SK-N-SH (cell line): ENCODE results near the gene TSPAN4. TPM values are rescaled to one million over a fixed set of nuclear protein-coding genes. Genes with fewer than 3 reads are reported as not detected.

Source experiments
- CTCF ChIA-PET: fragments of 300-600, 350-600 bp; formaldehyde crosslinking; extraction: SDS; loops from one replicate; lab custom pipeline; 2021; lab: Yijun Ruan, JAX
- POLR2A ChIA-PET: fragments of 350-600 bp; sonication (Branson Sonifier 250); formaldehyde crosslinking; extraction: SDS; loops from one replicate; lab custom pipeline; 2020; ENCODE audit warnings: antibody characterized with exemption, inconsistent platforms; lab: Yijun Ruan, JAX
- DNase-seq: peaks from one replicate; pipeline ENCODE4 v3.0.0; 2012
- H2AFZ ChIP-seq: fragments of 200-600 bp; sonication (generic); 2 replicates; pipeline ENCODE4 v1.8.1; 2016; ENCODE audit warnings: antibody characterized with exemption, mild to moderate bottlenecking, low read depth
- H3F3A ChIP-seq: fragments of 200-600 bp; sonication (generic); replicated peaks from 2 replicates; pipeline ENCODE3; 2016; ENCODE audit warnings: antibody characterized with exemption, mild to moderate bottlenecking; ENCODE audit not compliant: insufficient read depth
- H3K27ac ChIP-seq, 2 experiments: fragments of 200-500 bp in 1 of 2; fragments of 200-600 bp in 1 of 2; sonication (Bioruptor generic) in 1 of 2; sonication (generic), shearing (Covaris generic) in 1 of 2; 2 replicates each; pipeline versions ENCODE4 v1.5.1 to v1.6.1; 2014 to 2016; ENCODE audit warnings: low read depth in 2 of 2, inconsistent platforms in 1 of 2, low read length in 1 of 2, mild to moderate bottlenecking in 1 of 2, mixed read lengths in 1 of 2
- H3K27me3 ChIP-seq: fragments of 200-600 bp; sonication (generic), shearing (Covaris generic); 2 replicates; pipeline ENCODE4 v1.6.1; 2016; ENCODE audit warnings: mixed run types; ENCODE audit not compliant: insufficient read depth
- H3K36me3 ChIP-seq, 2 experiments: fragments of 200-500 bp in 1 of 2; fragments of 200-600 bp in 1 of 2; sonication (Bioruptor generic) in 1 of 2; sonication (generic) in 1 of 2; replicated peaks in 1 of 2; 2 replicates each; pipeline versions ENCODE3 to v1.5.1; 2014 to 2016; ENCODE audit warnings: low read length in 1 of 2, mild to moderate bottlenecking in 1 of 2; ENCODE audit not compliant: insufficient read depth in 2 of 2, control insufficient read depth in 1 of 2
- H3K4me1 ChIP-seq, 2 experiments: fragments of 200-500 bp in 1 of 2; fragments of 200-600 bp in 1 of 2; sonication (Bioruptor generic) in 1 of 2; sonication (generic), shearing (Covaris generic) in 1 of 2; 2 replicates each; pipeline versions ENCODE4 v1.5.1 to v1.6.1; 2014 to 2016; ENCODE audit warnings: low read depth in 1 of 2, low read length in 1 of 2, mixed run types in 1 of 2; ENCODE audit not compliant: insufficient read depth in 2 of 2, control insufficient read depth in 1 of 2
- H3K4me2 ChIP-seq: fragments of 200-600 bp; sonication (generic), shearing (Covaris generic); 2 replicates; pipeline ENCODE4 v1.6.1; 2017; ENCODE audit warnings: mixed run types
- H3K4me3 ChIP-seq, 2 experiments: fragments of 200-500 bp in 1 of 2; fragments of 200-600 bp in 1 of 2; sonication (Bioruptor generic) in 1 of 2; sonication (generic), shearing (Covaris generic) in 1 of 2; 2 replicates each; pipeline versions ENCODE4 v1.5.1 to v1.8.1; 2014 to 2016; ENCODE audit warnings: low read depth in 2 of 2, inconsistent platforms in 1 of 2, low read length in 1 of 2, mild to moderate bottlenecking in 1 of 2, mixed read lengths in 1 of 2, moderate library complexity in 1 of 2
- H3K79me2 ChIP-seq: fragments of 200-600 bp; sonication (generic); 2 replicates; pipeline ENCODE4 v1.8.1; 2017; ENCODE audit warnings: mild to moderate bottlenecking; ENCODE audit not compliant: insufficient read depth
- H3K9ac ChIP-seq: fragments of 200-600 bp; sonication (generic); 2 replicates; pipeline ENCODE4 v1.6.1; 2017; ENCODE audit warnings: mixed run types
- H3K9me2 ChIP-seq: fragments of 200-600 bp; sonication (generic); 2 replicates; pipeline ENCODE4 v1.6.1; 2017; ENCODE audit warnings: mixed run types
- H3K9me3 ChIP-seq: fragments of 200-600 bp; sonication (generic); 2 replicates; pipeline ENCODE4 v1.6.1; 2017; ENCODE audit warnings: mixed run types, mild to moderate bottlenecking, moderate library complexity
- H4K20me1 ChIP-seq: fragments of 200-600 bp; sonication (generic); 2 replicates; pipeline ENCODE4 v1.6.1; 2017; ENCODE audit warnings: mild to moderate bottlenecking, mixed run types; ENCODE audit not compliant: insufficient read depth
- ELF1 ChIP-seq: IDR thresholded peaks from 2 replicates; pipeline ENCODE4 v1.4.0; 2012
- EP300 ChIP-seq, 2 experiments: IDR thresholded peaks; 2 replicates each; pipeline versions ENCODE4 v1.4.0 to v1.6.1; 2012; ENCODE audit warnings: borderline replicate concordance in 1 of 2, low read depth in 1 of 2, low read length in 1 of 2
- FOSL2 ChIP-seq: IDR thresholded peaks from 2 replicates; pipeline ENCODE4 v1.4.0; 2012; ENCODE audit warnings: low read depth, mild to moderate bottlenecking, moderate library complexity, borderline replicate concordance
- GABPA ChIP-seq: IDR thresholded peaks from 2 replicates; pipeline ENCODE4 v1.4.0; 2012; ENCODE audit warnings: low read depth, mild to moderate bottlenecking
- GATA2 ChIP-seq: sonication (generic); formaldehyde crosslinking; IDR thresholded peaks from 2 replicates; pipeline ENCODE4 v1.5.0; 2020; ENCODE audit warnings: mild to moderate bottlenecking, missing genetic modification reagents
- JUND ChIP-seq: IDR thresholded peaks from 2 replicates; pipeline ENCODE4 v1.4.0; 2012
- MXI1 ChIP-seq: IDR thresholded peaks from 2 replicates; pipeline ENCODE4 v1.6.1; 2012; ENCODE audit warnings: mild to moderate bottlenecking, low read depth, low read length, improper control_type of control experiment
- NRF1 ChIP-seq: IDR thresholded peaks from 2 replicates; pipeline ENCODE4 v1.6.1; 2012; ENCODE audit warnings: low read depth, mild to moderate bottlenecking, low read length
- POLR2AphosphoS5 ChIP-seq: IDR thresholded peaks from 2 replicates; pipeline ENCODE4 v1.6.1; 2012; ENCODE audit warnings: low read depth, low read length
- RAD21 ChIP-seq: IDR thresholded peaks from 2 replicates; pipeline ENCODE4 v1.6.1; 2012; ENCODE audit warnings: mild to moderate bottlenecking, low read length
- RXRA ChIP-seq: IDR thresholded peaks from 2 replicates; pipeline ENCODE4 v1.4.0; 2012; ENCODE audit warnings: low read depth, mild to moderate bottlenecking, borderline replicate concordance
- SIN3A ChIP-seq: IDR thresholded peaks from 2 replicates; pipeline ENCODE4 v1.6.1; 2012; ENCODE audit warnings: low read depth, mild to moderate bottlenecking, low read length, moderate library complexity, borderline replicate concordance
- TAF1 ChIP-seq: IDR thresholded peaks from 2 replicates; pipeline ENCODE4 v1.6.1; 2012; ENCODE audit warnings: low read depth, mild to moderate bottlenecking, low read length, moderate library complexity, borderline replicate concordance
- TEAD4 ChIP-seq: IDR thresholded peaks from 2 replicates; pipeline ENCODE4 v1.4.0; 2012; ENCODE audit warnings: mild to moderate bottlenecking, borderline replicate concordance; ENCODE audit not compliant: insufficient read depth
- WGBS: methylation state at CpG from one replicate; pipeline ENCODE4 v1.1.6; 2017; ENCODE audit warnings: low lambda C conversion rate; 5-methylcytosine and 5-hydroxymethylcytosine counted together
- polyA plus RNA-seq, 3 experiments: library from polyadenylated mRNA; depleted of rRNA; stranded (reverse); fragments of >200 nt; gene quantifications; 2 replicates each; pipeline ENCODE4 v1.2.3, GENCODE V29; 2012
- TF ChIP-seq, protein P1 (sequence below): fragments of 150-350 bp; IDR thresholded peaks from 2 replicates; pipeline ENCODE4 v1.6.1; 2017; ENCODE audit warnings: antibody characterized with exemption, low read length, low read depth, borderline replicate concordance
- TF ChIP-seq, protein P2 (sequence below): IDR thresholded peaks from 2 replicates; pipeline ENCODE4 v1.6.1; 2012; ENCODE audit warnings: mild to moderate bottlenecking, low read depth, low read length, moderate library complexity
- TF ChIP-seq, protein P3 (sequence below): IDR thresholded peaks from 2 replicates; pipeline ENCODE4 v1.4.0; 2012; ENCODE audit warnings: low read depth, borderline replicate concordance
- TF ChIP-seq, protein P4 (sequence below): IDR thresholded peaks from 2 replicates; pipeline ENCODE4 v1.4.0; 2012; ENCODE audit warnings: low read depth
- TF ChIP-seq, protein P5 (sequence below): fragments of 200-600 bp; sonication (generic); IDR thresholded peaks from 2 replicates; pipeline ENCODE4 v1.6.1; 2017; ENCODE audit warnings: antibody characterized with exemption, mild to moderate bottlenecking, moderate library complexity

Gene TSPAN4
- polyA plus RNA-seq, 1 of the 3 experiments (the other 2 are of a cell fraction): 226 TPM

DNA sequence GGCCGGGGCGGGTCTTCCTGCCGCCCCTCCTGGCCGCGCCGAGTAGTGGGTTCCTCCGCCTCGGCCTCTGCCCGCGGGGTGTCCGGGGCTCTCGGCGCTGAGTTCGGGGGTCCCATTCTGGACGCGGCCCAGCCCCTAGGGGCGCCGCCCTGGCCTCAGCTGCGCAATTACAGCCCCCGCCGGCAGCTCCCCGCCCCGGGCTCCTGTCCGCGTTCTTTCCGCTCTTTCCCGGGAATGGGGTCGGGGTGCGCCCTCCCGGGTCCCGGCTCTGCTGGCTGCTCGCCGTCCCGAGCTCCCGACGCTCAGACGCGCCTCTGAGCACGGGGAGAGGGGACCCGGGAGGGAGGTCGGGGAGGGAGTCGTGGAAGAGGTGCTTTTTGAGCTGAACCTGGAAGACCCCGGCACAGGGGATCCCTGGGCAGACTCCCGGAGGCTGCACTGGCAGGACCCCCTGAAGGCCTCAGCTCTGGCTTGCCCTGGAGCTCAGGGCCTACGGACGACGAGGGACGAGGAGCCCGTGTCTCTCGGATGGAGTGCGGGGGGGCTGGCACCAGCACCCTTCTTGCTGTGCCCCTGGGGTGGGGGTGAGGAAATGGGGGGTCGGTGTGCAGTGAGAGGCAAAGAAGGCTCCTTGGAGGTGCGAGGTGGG, 558 bp downstream of the TSPAN4 start:
- Histone ChIP-seq H3K36me3 (peaks cover 17 to 23% of the 10 kb centered on the region in 2 experiments), H3K4me1 (peaks cover 24 to 35% of the 10 kb centered on the region in 2 experiments; a peak in 3 of 4 replicates), H3K27ac (peak overlapping the region; percentile 91 to 93), H4K20me1 (peaks cover 45% of the 10 kb centered on the region), H3K27me3 (no peaks in the 10 kb centered on the region), H3K4me2 (peak overlapping the region; percentile 100), H3K4me3 (peak overlapping the region; percentile 95 to 100), H3F3A (peaks cover 45% of the 10 kb centered on the region), H3K9me3 (no peaks in the 10 kb centered on the region), H2AFZ (no peak overlapping the region)
- DNase-seq: peak; percentile 68
- POLR2A ChIA-PET: interaction anchor here (0.5 to 2.6 kb wide), 8 partner anchors 10 to 254 kb away, joined by 3 to 13 read pairs (median 5); partner anchors contain the start of genes CD151, PNPLA2 and RPLP2
- TF ChIP-seq NRF1 (no peak), EP300 (IDR thresholded peaks at IDR 0.05; ENCODE audit: borderline replicate concordance in 1 of 2, low read depth in 1 of 2, low read length in 1 of 2) (no peak), RXRA (no peak), TEAD4 (no peak), FOSL2 (no peak), TAF1 (no peak), GATA2 (CRISPR knock-in tag) (no peak), MXI1 (no peak), JUND (no peak), SIN3A (no peak), RAD21 (no peak), GABPA (no peak), POLR2AphosphoS5 (no peak), ELF1 (no peak)
- TF ChIP-seq, protein P1, sequence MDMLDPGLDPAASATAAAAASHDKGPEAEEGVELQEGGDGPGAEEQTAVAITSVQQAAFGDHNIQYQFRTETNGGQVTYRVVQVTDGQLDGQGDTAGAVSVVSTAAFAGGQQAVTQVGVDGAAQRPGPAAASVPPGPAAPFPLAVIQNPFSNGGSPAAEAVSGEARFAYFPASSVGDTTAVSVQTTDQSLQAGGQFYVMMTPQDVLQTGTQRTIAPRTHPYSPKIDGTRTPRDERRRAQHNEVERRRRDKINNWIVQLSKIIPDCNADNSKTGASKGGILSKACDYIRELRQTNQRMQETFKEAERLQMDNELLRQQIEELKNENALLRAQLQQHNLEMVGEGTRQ: no peak
- TF ChIP-seq, protein P2, sequence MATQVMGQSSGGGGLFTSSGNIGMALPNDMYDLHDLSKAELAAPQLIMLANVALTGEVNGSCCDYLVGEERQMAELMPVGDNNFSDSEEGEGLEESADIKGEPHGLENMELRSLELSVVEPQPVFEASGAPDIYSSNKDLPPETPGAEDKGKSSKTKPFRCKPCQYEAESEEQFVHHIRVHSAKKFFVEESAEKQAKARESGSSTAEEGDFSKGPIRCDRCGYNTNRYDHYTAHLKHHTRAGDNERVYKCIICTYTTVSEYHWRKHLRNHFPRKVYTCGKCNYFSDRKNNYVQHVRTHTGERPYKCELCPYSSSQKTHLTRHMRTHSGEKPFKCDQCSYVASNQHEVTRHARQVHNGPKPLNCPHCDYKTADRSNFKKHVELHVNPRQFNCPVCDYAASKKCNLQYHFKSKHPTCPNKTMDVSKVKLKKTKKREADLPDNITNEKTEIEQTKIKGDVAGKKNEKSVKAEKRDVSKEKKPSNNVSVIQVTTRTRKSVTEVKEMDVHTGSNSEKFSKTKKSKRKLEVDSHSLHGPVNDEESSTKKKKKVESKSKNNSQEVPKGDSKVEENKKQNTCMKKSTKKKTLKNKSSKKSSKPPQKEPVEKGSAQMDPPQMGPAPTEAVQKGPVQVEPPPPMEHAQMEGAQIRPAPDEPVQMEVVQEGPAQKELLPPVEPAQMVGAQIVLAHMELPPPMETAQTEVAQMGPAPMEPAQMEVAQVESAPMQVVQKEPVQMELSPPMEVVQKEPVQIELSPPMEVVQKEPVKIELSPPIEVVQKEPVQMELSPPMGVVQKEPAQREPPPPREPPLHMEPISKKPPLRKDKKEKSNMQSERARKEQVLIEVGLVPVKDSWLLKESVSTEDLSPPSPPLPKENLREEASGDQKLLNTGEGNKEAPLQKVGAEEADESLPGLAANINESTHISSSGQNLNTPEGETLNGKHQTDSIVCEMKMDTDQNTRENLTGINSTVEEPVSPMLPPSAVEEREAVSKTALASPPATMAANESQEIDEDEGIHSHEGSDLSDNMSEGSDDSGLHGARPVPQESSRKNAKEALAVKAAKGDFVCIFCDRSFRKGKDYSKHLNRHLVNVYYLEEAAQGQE: no peak
- TF ChIP-seq, protein P3, sequence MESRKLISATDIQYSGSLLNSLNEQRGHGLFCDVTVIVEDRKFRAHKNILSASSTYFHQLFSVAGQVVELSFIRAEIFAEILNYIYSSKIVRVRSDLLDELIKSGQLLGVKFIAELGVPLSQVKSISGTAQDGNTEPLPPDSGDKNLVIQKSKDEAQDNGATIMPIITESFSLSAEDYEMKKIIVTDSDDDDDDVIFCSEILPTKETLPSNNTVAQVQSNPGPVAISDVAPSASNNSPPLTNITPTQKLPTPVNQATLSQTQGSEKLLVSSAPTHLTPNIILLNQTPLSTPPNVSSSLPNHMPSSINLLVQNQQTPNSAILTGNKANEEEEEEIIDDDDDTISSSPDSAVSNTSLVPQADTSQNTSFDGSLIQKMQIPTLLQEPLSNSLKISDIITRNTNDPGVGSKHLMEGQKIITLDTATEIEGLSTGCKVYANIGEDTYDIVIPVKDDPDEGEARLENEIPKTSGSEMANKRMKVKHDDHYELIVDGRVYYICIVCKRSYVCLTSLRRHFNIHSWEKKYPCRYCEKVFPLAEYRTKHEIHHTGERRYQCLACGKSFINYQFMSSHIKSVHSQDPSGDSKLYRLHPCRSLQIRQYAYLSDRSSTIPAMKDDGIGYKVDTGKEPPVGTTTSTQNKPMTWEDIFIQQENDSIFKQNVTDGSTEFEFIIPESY: no peak
- TF ChIP-seq, protein P4, sequence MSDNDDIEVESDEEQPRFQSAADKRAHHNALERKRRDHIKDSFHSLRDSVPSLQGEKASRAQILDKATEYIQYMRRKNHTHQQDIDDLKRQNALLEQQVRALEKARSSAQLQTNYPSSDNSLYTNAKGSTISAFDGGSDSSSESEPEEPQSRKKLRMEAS: no peak
- TF ChIP-seq, protein P5, sequence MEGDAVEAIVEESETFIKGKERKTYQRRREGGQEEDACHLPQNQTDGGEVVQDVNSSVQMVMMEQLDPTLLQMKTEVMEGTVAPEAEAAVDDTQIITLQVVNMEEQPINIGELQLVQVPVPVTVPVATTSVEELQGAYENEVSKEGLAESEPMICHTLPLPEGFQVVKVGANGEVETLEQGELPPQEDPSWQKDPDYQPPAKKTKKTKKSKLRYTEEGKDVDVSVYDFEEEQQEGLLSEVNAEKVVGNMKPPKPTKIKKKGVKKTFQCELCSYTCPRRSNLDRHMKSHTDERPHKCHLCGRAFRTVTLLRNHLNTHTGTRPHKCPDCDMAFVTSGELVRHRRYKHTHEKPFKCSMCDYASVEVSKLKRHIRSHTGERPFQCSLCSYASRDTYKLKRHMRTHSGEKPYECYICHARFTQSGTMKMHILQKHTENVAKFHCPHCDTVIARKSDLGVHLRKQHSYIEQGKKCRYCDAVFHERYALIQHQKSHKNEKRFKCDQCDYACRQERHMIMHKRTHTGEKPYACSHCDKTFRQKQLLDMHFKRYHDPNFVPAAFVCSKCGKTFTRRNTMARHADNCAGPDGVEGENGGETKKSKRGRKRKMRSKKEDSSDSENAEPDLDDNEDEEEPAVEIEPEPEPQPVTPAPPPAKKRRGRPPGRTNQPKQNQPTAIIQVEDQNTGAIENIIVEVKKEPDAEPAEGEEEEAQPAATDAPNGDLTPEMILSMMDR: no peak
- TF ChIP-seq, all 33 proteins: peak for 0
- H3K9me2 ChIP-seq: no peaks in the 10 kb centered on the region
- peak overlapping the region; percentile 97 for H3K9ac ChIP-seq
- CTCF ChIA-PET: interaction anchor here (1.1 to 7.5 kb wide), 4 partner anchors 16 to 207 kb away, joined by 3 to 70 read pairs (median 4); no protein-coding TSS in a partner anchor
- 14% methylated on average over 22 of the region's 53 CpGs for WGBS
- H3K79me2 ChIP-seq: peaks cover 77% of the 10 kb centered on the region
